HG03439 (cell line): ENCODE data around the gene GALR1.

Experiments
- ATAC-seq: cut with Tn5 transposase; IDR thresholded peaks from one replicate; pipeline ENCODE4 v1.9.1; 2021; ENCODE audit warnings: mild to moderate bottlenecking, moderate library complexity; ENCODE audit not compliant: unreplicated experiment

Gene GALR1

DNA sequence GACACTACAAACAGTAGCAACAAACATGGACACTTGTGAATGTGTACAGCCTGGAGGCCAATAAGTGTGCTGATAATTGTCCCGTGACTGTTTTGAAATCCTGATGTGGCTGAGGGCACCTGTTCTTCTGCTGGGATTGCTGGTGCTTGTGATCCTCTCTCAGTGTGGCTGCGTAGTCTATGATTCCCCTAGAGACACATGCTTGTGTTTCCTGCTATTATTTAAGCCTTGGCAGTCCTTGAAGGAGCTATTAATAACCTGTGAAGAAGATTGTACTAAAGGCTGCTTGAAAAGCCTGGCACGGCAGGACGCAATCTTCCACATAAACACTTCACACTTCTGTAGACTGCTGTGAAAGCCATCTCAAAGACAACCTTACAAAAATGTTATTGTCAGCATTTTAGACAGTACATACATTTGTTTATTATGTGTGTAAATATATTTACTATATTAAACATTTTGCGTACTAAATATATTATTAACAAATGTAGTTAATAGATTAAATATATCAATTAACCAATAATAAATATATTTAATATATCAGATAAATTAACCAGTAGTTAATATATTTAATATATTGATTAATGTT lies 71.4 kb downstream of the GALR1 start:
- no peak for ATAC-seq

DNA sequence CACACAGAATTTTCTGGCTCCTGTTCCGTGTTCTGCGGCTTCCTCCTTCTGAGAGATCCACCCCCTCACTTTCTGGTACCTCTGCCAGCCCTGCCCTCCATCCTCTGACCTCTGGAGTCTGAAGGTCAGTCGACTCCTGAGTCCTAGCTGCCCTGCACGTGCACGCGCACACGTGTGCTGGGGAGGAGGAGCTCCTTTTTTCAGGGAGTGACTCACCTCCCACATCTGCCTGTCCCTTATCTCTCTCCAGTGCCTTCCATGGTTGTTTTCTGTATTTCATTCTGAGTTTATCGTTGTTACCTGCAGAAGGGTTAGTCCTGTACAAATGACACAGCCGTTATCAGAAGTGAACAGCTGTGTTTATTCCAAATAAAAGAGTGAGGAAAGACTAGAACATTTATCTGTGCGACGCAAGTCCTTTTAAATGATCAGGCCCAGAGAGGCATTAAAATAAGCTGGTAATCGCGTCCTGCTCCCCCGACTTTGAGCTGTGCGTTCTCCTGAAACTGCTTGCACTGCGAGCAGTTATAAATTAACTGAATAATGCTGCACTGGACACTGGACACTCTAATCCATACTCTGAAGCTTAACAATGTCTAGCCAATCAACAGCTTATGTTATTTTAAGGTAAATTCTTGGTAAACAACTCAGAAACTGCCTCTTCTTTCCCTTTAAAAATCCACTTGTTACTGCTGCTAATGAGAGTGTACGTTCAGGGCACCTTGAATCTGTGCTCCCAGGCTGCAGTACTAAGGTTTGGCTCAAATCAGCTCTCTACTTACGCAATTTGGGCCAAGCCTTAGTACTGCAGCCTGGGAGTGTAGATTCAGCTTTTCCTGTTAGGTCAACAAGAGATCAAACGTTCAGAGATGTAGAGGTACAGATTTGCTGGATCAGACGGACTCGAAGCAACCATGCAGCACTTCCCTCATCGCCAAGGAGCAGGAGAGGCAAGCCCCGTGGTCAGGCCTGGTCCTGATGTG lies 72.5 kb downstream of the GALR1 start:
- ATAC-seq: no peak

DNA sequence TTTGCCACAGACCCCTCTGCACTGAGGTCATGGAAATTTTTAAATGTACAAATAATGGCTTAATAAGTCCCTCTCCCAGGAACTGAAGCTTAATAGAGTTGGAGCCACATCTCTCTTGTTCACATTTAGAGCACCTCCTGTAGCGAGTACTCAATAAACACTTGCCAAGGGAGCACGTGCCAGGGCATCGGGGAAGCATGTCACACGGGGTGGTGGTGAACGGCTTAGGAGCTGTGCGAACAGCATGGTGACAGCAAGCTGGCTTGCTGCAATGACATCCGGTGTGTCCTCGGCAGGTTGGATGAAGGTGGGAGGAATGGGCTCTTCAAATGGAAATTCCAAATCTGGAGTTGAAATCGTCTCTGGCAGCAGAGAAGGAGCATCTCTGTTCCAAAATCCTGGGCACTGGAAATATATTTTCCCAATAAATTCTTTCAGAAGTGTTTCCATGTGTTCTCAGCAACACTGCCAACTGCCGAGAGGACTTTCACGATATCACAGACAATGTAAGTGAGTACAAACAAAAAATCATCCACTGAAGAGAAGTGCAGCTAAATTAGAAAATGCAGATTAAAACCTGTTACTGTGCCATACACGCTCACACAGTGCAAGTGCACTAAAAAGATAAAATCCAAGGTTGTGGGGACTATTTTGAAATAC lies 74.1 kb downstream of the GALR1 start:
- no peak for ATAC-seq
